Panc1 (cell line): ENCODE results near the gene LPP.

ENCODE experiments used
- POLR2AphosphoS5 ChIP-seq: IDR thresholded peaks from 2 replicates; pipeline ENCODE4 v1.6.1; 2012; ENCODE audit warnings: mild to moderate bottlenecking, low read depth, low read length, moderate library complexity
- REST ChIP-seq, 2 experiments: IDR thresholded peaks; 2 replicates each; pipeline ENCODE4 v1.6.1; 2011 to 2012; ENCODE audit warnings: low read depth in 2 of 2, control low read depth in 1 of 2, low read length in 1 of 2, mild to moderate bottlenecking in 1 of 2, moderate library complexity in 1 of 2; ENCODE audit not compliant: insufficient read depth in 1 of 2
- SIN3A ChIP-seq: IDR thresholded peaks from 2 replicates; pipeline ENCODE4 v1.6.1; 2012; ENCODE audit warnings: low read depth, mild to moderate bottlenecking, low read length, moderate library complexity, borderline replicate concordance; ENCODE audit not compliant: insufficient read depth
- TCF7L2 ChIP-seq: IDR thresholded peaks from 2 replicates; pipeline ENCODE4 v1.6.1; 2011; ENCODE audit warnings: mild to moderate bottlenecking, low read depth, low read length, inconsistent platforms
- TF ChIP-seq, protein P1 (sequence below): fragments of 450-650 bp; IDR thresholded peaks from 2 replicates; pipeline ENCODE4 v1.5.1; 2017; ENCODE audit warnings: mild to moderate bottlenecking

DNA sequence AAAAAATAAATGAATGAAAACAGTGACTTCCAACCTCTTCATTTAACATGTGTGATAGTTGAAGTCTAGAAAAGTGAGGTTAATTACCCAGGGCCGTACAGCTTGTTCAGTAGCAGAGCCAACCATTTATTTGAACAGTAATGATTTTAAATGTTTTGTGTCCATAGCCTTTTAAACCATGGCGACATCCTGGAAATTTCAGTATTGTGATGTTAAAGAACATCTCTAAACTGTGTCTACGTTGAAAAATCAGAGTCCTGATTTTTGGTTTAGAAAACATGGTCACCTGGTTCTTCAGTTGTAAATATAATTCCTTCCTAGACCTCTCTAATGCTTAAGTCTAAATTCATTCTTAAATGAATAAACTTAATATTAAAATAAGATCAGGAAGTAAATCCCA, 14.2 kb downstream of the LPP start:
- TF ChIP-seq, protein P1, sequence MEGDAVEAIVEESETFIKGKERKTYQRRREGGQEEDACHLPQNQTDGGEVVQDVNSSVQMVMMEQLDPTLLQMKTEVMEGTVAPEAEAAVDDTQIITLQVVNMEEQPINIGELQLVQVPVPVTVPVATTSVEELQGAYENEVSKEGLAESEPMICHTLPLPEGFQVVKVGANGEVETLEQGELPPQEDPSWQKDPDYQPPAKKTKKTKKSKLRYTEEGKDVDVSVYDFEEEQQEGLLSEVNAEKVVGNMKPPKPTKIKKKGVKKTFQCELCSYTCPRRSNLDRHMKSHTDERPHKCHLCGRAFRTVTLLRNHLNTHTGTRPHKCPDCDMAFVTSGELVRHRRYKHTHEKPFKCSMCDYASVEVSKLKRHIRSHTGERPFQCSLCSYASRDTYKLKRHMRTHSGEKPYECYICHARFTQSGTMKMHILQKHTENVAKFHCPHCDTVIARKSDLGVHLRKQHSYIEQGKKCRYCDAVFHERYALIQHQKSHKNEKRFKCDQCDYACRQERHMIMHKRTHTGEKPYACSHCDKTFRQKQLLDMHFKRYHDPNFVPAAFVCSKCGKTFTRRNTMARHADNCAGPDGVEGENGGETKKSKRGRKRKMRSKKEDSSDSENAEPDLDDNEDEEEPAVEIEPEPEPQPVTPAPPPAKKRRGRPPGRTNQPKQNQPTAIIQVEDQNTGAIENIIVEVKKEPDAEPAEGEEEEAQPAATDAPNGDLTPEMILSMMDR, result no peak
- TF ChIP-seq POLR2AphosphoS5, result no peak
- no peak for TF ChIP-seq TCF7L2
- TF ChIP-seq SIN3A, result no peak
- TF ChIP-seq REST (IDR thresholded peaks at IDR 0.05; ENCODE audit: insufficient read depth in 1 of 2, low read depth in 2 of 2, low read length in 1 of 2), result no peak
